GM21619 (cell line): Measurements from ENCODE around the gene PPIL1.

Source experiments
- ATAC-seq: cut with Tn5 transposase; IDR thresholded peaks from one replicate; pipeline ENCODE4 v1.9.1; 2021; ENCODE audit not compliant: unreplicated experiment

Gene PPIL1

GRCh38 chr6:36856277-36856676, 18.3 kb downstream of the PPIL1 start:
- ATAC-seq = no peak

GRCh38 chr6:36855750-36856149, 18.9 kb downstream of the PPIL1 start:
- no peak for ATAC-seq

- ATAC-seq = no peak
Observed at GRCh38 chr6:36853325-36853724, 21.3 kb downstream of the PPIL1 start.

- no peak for ATAC-seq
Observed at GRCh38 chr6:36852481-36853147, 22.0 kb downstream of the PPIL1 start.

- ATAC-seq = no peak
Observed at GRCh38 chr6:36851626-36852025, 23.0 kb downstream of the PPIL1 start.

- ATAC-seq = no peak
Observed at GRCh38 chr6:36851149-36851614, 23.4 kb downstream of the PPIL1 start.

GRCh38 chr6:36850021-36850420, 24.6 kb downstream of the PPIL1 start:
- no peak for ATAC-seq

GRCh38 chr6:36848658-36849441, 25.8 kb downstream of the PPIL1 start:
- no peak for ATAC-seq

GRCh38 chr6:36847991-36848390, 26.6 kb downstream of the PPIL1 start:
- no peak for ATAC-seq

- ATAC-seq = no peak
Observed at GRCh38 chr6:36847152-36847551, 27.5 kb downstream of the PPIL1 start.

GRCh38 chr6:36845233-36845632, 29.4 kb downstream of the PPIL1 start:
- ATAC-seq = no peak

GRCh38 chr6:36844232-36845170, 30.1 kb downstream of the PPIL1 start:
- ATAC-seq = no peak

- ATAC-seq = no peak
Observed at GRCh38 chr6:36843170-36843569, 31.4 kb downstream of the PPIL1 start.

GRCh38 chr6:36841756-36842155, 32.8 kb downstream of the PPIL1 start:
- no peak for ATAC-seq

- no peak for ATAC-seq
Observed at GRCh38 chr6:36840432-36841403, 33.9 kb downstream of the PPIL1 start.

GRCh38 chr6:36839749-36840431, 34.7 kb downstream of the PPIL1 start:
- ATAC-seq = no peak

- no peak for ATAC-seq
Observed at GRCh38 chr6:36838896-36839748, 35.5 kb downstream of the PPIL1 start, which contains the start of gene CPNE5. Gene CPNE5 (minus strand): TSS chr6:36839444. CDS start chr6:36839377, 67 bp downstream.

- ATAC-seq = no peak
Observed at GRCh38 chr6:36837686-36838085, 36.9 kb downstream of the PPIL1 start.

GRCh38 chr6:36837022-36837339, 37.6 kb downstream of the PPIL1 start:
- no peak for ATAC-seq
